Measurements from ENCODE around the gene ROBO1.

ROBO1 gene

GRCh38 chr3:79038636-79039035 lies 729.2 kb downstream of the ROBO1 start:
- in situ Hi-C loops (cut with HindIII; ENCODE audit: low sequenced_read_pairs), result no loop called here
- no peak for DNase-seq (ENCODE audit: low read depth)
- H3K4me3 ChIP-seq (ENCODE audit: low read depth, low read length), result no peak overlapping the region
- no peak for TF ChIP-seq CTCF (IDR thresholded peaks at IDR 0.05; ENCODE audit: low read depth, low read length, missing control alignments)

- TF ChIP-seq CTCF (IDR thresholded peaks at IDR 0.05; ENCODE audit: low read depth, low read length, missing control alignments), result no peak
- no peak overlapping the region for H3K4me3 ChIP-seq (ENCODE audit: low read depth, low read length)
- no peak for DNase-seq (ENCODE audit: low read depth)
- in situ Hi-C loops (cut with HindIII; ENCODE audit: low sequenced_read_pairs), result no loop called here
These were observed 729.7 kb downstream of the ROBO1 start for GRCh38 chr3:79038057-79038456.

- peak; percentile 39 for TF ChIP-seq CTCF (IDR thresholded peaks at IDR 0.05; ENCODE audit: low read depth, low read length, missing control alignments)
- in situ Hi-C loops (cut with HindIII; ENCODE audit: low sequenced_read_pairs), result no loop called here
- DNase-seq (ENCODE audit: low read depth), result no peak
These were observed 735.0 kb downstream of the ROBO1 start for GRCh38 chr3:79032686-79033318.

GRCh38 chr3:79030157-79030556 lies 737.6 kb downstream of the ROBO1 start:
- no peak overlapping the region for H3K4me3 ChIP-seq (ENCODE audit: low read depth, low read length)
- no peak for DNase-seq (ENCODE audit: low read depth)
- no peak for TF ChIP-seq CTCF (IDR thresholded peaks at IDR 0.05; ENCODE audit: low read depth, low read length, missing control alignments)
- in situ Hi-C loops (cut with HindIII; ENCODE audit: low sequenced_read_pairs), result no loop called here

More at GRCh38 chr3:79032686-79033318, 735.0 kb downstream of the ROBO1 start:
- no peak overlapping the region for H3K4me3 ChIP-seq (ENCODE audit: low read depth, low read length)

GRCh38 chr3:79028916-79029315 lies 738.9 kb downstream of the ROBO1 start:
- DNase-seq (ENCODE audit: low read depth), result no peak
- no peak overlapping the region for H3K4me3 ChIP-seq (ENCODE audit: low read depth, low read length)
- in situ Hi-C loops (cut with HindIII; ENCODE audit: low sequenced_read_pairs), result no loop called here
- no peak for TF ChIP-seq CTCF (IDR thresholded peaks at IDR 0.05; ENCODE audit: low read depth, low read length, missing control alignments)

GRCh38 chr3:79027593-79027992 lies 740.2 kb downstream of the ROBO1 start:
- in situ Hi-C loops (cut with HindIII; ENCODE audit: low sequenced_read_pairs), result no loop called here
- H3K4me3 ChIP-seq (ENCODE audit: low read depth, low read length), result no peak overlapping the region
- TF ChIP-seq CTCF (IDR thresholded peaks at IDR 0.05; ENCODE audit: low read depth, low read length, missing control alignments), result no peak
- DNase-seq (ENCODE audit: low read depth), result no peak

GRCh38 chr3:79019924-79020173 lies 747.9 kb downstream of the ROBO1 start:
- no peak for TF ChIP-seq CTCF (IDR thresholded peaks at IDR 0.05; ENCODE audit: low read depth, low read length, missing control alignments)
- H3K4me3 ChIP-seq (ENCODE audit: low read depth, low read length), result no peak overlapping the region
- in situ Hi-C loops (cut with HindIII; ENCODE audit: low sequenced_read_pairs), result no loop called here
- no peak for DNase-seq (ENCODE audit: low read depth)
